Measurements from ENCODE around the gene MRPS26. TPM values are rescaled to one million over a fixed set of nuclear protein-coding genes. Genes with fewer than 3 reads are reported as not detected.

Gene MRPS26
- total RNA-seq, 4 donors from 2014 or later, result 42.7 to 88.3 (median 54.3) TPM

- Histone ChIP-seq H3K36me3 (no peaks in the 10 kb centered on the region), H3K4me3 (no peak overlapping the region), H3K27ac (no peak overlapping the region), H3K27me3 (peaks cover 31% of the 10 kb centered on the region), H3K4me1 (peaks cover 0 to 12% (median 9%) of the 10 kb centered on the region in 4 donors), H3K9me3 (no peaks in the 10 kb centered on the region)
- 27 to 70% methylated on average over 2 to 8 of the region's 8 CpGs for WGBS, 2 donors (ENCODE audit: low coverage in 1 of 2)
- no peak for DNase-seq
- intact Hi-C loops (cut with DNase I; ENCODE audit: low total_unique reads) (no loop called here), in situ Hi-C loops (cut with MboI; ENCODE audit: low pct_ligation_motif_present in 1 of 4, low pct_unique_long_range_greater_than_20kb in 1 of 4, low sequenced_read_pairs in 3 of 4) (loop anchor here in 2 of 4 donors (25.0 kb wide), 1 partner anchor 243 kb away; no protein-coding TSS in a partner anchor)
- TF ChIP-seq POLR2AphosphoS5 (IDR thresholded peaks at IDR 0.05), result no peak
- peak in 3 of 5 experiments; percentile 6 to 14 (median 7) for TF ChIP-seq CTCF (IDR thresholded peaks at IDR 0.05)
These were observed 23.4 kb downstream of the MRPS26 start for GRCh38 chr20:3068986-3069900.

- WGBS, 2 donors (ENCODE audit: low coverage in 1 of 2), result 62 to 65% methylated on average over 2 to 4 of the region's 4 CpGs
- DNase-seq, result no peak
- no peak overlapping the region for H3K4me3 ChIP-seq
These were observed 24.9 kb downstream of the MRPS26 start for GRCh38 chr20:3070725-3071124.

GRCh38 chr20:3071266-3071609 lies 25.4 kb downstream of the MRPS26 start:
- TF ChIP-seq EP300 (IDR thresholded peaks at IDR 0.05; ENCODE audit: low read depth), result no peak
- no peak for TF ChIP-seq CTCF (IDR thresholded peaks at IDR 0.05)
- in situ Hi-C loops (cut with MboI; ENCODE audit: low pct_ligation_motif_present in 1 of 4, low pct_unique_long_range_greater_than_20kb in 1 of 4, low sequenced_read_pairs in 3 of 4), result loop anchor here in 2 of 4 donors (25.0 kb wide), 1 partner anchor 241 kb away; no protein-coding TSS in a partner anchor

More at GRCh38 chr20:3070725-3071124, 24.9 kb downstream of the MRPS26 start:
- Histone ChIP-seq H3K9me3 (no peaks in the 10 kb centered on the region), H3K36me3 (no peaks in the 10 kb centered on the region), H3K27ac (no peak overlapping the region), H3K27me3 (peaks cover 31% of the 10 kb centered on the region), H3K4me1 (peaks cover 0 to 12% (median 9%) of the 10 kb centered on the region in 4 donors)
- TF ChIP-seq POLR2AphosphoS5 (IDR thresholded peaks at IDR 0.05) (no peak), POLR2A (IDR thresholded peaks at IDR 0.05) (no peak), EP300 (IDR thresholded peaks at IDR 0.05; ENCODE audit: low read depth) (no peak), CTCF (IDR thresholded peaks at IDR 0.05) (no peak)
- intact Hi-C loops (cut with DNase I; ENCODE audit: low total_unique reads) (no loop called here), in situ Hi-C loops (cut with MboI; ENCODE audit: low pct_ligation_motif_present in 1 of 4, low pct_unique_long_range_greater_than_20kb in 1 of 4, low sequenced_read_pairs in 3 of 4) (loop anchor here in 2 of 4 donors (25.0 kb wide), 1 partner anchor 242 kb away; no protein-coding TSS in a partner anchor)

More at GRCh38 chr20:3071266-3071609, 25.4 kb downstream of the MRPS26 start:
- Histone ChIP-seq H3K27ac (no peak overlapping the region), H3K4me3 (peak overlapping the region in 2 of 4 donors; percentile 50 to 57), H3K27me3 (peaks cover 31% of the 10 kb centered on the region), H3K36me3 (no peaks in the 10 kb centered on the region), H3K9me3 (no peaks in the 10 kb centered on the region), H3K4me1 (peaks cover 0 to 12% (median 9%) of the 10 kb centered on the region in 4 donors)
- DNase-seq, result no peak
- 91% methylated on average over 16 of the region's 16 CpGs; no CpG with 5 or more reads in 1 of the 2 donors for WGBS, 2 donors (ENCODE audit: low coverage in 1 of 2)
- intact Hi-C loops (cut with DNase I; ENCODE audit: low total_unique reads), result no loop called here

All from transverse colon (tissue), 4 donors.